HG02610 (cell line): ENCODE data around the gene PIRT.
A peak's percentile ranks its signal among the peaks of the same experiment; 100 is the strongest.
"Not testable (repeated sequence)": the region's sequence is repeated elsewhere in the genome, so short reads cannot be mapped to it uniquely, and the experiment has no call there.

Experiments used
- ATAC-seq: cut with Tn5 transposase; IDR thresholded peaks from one replicate; pipeline ENCODE4 v1.9.1; 2021; ENCODE audit warnings: mild to moderate bottlenecking, moderate library complexity; ENCODE audit not compliant: unreplicated experiment

PIRT gene

GRCh38 chr17:10837921-10838320 is at the start of gene PIRT:
TSS of gene PIRT (minus strand) at chr17:10838087. CDS start at chr17:10825645, 12,442 bp downstream.
- no peak for ATAC-seq

- ATAC-seq: no peak
These were observed 44.1 kb upstream of the PIRT start for GRCh38 chr17:10881959-10882358.

- no peak for ATAC-seq
These were observed 41.4 kb upstream of the PIRT start for GRCh38 chr17:10879190-10879836.

GRCh38 chr17:10875984-10876555 is 38.2 kb upstream of the PIRT start:
- ATAC-seq: peak; percentile 48

GRCh38 chr17:10875430-10875851 is 37.6 kb upstream of the PIRT start:
- ATAC-seq: no peak

GRCh38 chr17:10871914-10872313 is 34.0 kb upstream of the PIRT start:
- no peak for ATAC-seq

- ATAC-seq: no peak
These were observed 32.6 kb upstream of the PIRT start for GRCh38 chr17:10870336-10871050.

GRCh38 chr17:10868744-10869143 is 30.9 kb upstream of the PIRT start:
- not testable (repeated sequence) for ATAC-seq

GRCh38 chr17:10859051-10859450 is 21.2 kb upstream of the PIRT start:
- no peak for ATAC-seq

- no peak for ATAC-seq
These were observed 20.1 kb upstream of the PIRT start for GRCh38 chr17:10857976-10858375.

GRCh38 chr17:10846636-10847035 is 8.7 kb upstream of the PIRT start:
- ATAC-seq: not testable (repeated sequence)

GRCh38 chr17:10845388-10845751 is 7.5 kb upstream of the PIRT start:
- no peak for ATAC-seq

GRCh38 chr17:10844621-10845387 is 6.9 kb upstream of the PIRT start:
- ATAC-seq: peak; percentile 70

GRCh38 chr17:10843811-10844210 is 5.9 kb upstream of the PIRT start:
- ATAC-seq: no peak

- ATAC-seq: no peak
These were observed 4.8 kb upstream of the PIRT start for GRCh38 chr17:10842658-10843057.

GRCh38 chr17:10838682-10839081 is 795 bp upstream of the PIRT start:
- no peak for ATAC-seq

- ATAC-seq: no peak
These were observed 809 bp downstream of the PIRT start for GRCh38 chr17:10836966-10837590.

GRCh38 chr17:10836145-10836544 is 1.7 kb downstream of the PIRT start:
- no peak for ATAC-seq

- no peak for ATAC-seq
These were observed 6.2 kb downstream of the PIRT start for GRCh38 chr17:10831696-10832095.

- ATAC-seq: no peak
These were observed 9.9 kb downstream of the PIRT start for GRCh38 chr17:10827898-10828552.
